GM19395 (cell line): ENCODE data around the gene LATS2.
"Not testable (repeated sequence)": the region's sequence is repeated elsewhere in the genome, so short reads cannot be mapped to it uniquely, and the experiment has no call there.

Source experiments
- ATAC-seq: cut with Tn5 transposase; IDR thresholded peaks from one replicate; pipeline ENCODE4 v1.9.1; 2021; ENCODE audit warnings: mild to moderate bottlenecking, moderate library complexity; ENCODE audit not compliant: unreplicated experiment

Gene LATS2

DNA sequence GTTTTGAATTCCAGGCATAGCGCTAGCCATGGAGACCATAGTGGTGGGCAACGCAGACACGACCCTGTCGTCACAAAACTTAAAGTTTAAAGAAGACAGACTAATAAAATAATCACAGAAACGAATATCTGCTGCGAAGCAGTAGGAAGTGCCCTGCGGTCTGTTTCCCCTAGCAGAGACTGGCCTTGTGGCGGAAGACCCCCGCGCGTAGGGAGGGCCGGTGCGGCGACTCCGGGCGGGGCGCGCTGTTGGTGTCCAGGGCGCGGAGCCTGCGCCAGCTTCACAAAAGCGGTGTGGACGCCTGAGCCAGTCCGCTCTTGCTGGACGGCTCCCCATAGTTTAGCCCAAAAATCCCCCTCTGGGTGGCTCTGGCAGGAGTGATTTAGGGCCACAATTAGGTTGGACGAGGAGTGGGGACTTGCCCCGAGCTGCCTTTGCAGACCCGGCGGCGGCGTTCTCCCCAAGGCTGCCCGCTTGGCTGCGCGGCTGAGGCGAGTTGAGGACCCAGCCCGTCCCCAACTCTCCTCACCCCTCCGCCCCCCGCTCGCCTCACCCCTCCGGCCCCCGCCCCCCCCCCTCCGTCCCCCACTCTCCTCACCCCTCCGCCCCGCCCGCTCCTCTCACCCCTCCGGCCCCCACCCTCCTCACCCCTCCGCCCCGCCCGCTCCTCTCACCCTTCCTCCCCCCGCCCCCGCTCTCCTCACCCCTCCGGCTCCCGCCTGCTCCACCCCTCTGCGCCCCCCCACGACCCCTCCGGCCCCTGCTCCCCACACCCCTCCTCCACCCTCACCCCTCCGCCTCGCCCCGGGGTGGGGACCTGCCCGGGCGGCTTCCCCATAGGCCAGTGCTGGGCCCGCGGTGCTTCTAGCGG is 14.2 kb upstream of the LATS2 start:
- ATAC-seq, result no peak

DNA sequence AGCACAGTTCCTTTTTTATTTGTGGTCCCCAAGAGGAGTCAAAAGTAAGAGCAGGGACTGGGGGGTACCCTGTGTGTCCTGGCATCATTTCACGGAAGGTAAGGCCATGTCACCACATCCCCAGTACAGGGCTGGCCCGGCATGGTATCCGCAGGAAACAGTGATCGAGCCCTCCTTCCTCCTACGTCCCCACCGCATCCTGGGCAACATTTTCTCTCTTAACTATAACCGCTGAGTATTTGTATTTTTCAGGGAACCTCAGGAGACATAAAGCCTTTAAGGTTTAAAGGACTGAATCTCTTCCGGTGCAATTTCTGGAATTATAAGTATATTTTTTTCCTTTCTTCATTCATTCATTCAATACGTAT is 13.6 kb upstream of the LATS2 start:
- ATAC-seq, result no peak

GRCh38 chr13:21074546-21074945 is 13.2 kb upstream of the LATS2 start:
- ATAC-seq, result no peak

- ATAC-seq, result no peak
Measured at GRCh38 chr13:21071924-21072323, 10.5 kb upstream of the LATS2 start.

DNA sequence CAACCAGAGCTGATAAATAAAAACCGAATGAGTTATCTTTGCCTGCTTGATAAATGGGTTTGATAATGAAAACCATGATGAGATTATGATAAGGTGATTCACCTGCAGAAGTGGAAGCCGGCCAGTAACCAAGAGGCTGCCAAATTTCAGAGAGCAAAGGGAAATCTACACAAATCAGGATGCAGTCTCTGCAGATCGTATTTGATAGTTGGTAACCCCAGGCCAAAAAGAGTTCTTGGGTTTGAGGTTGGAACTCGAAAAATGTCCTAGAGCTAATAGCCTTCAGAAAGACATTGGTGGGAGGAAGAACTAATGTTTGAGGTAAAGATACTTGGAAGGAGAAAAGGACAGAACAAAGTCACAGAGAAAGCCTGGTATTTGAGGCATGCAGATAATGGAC is 9.6 kb upstream of the LATS2 start:
- no peak for ATAC-seq

GRCh38 chr13:21069561-21070004 is 8.2 kb upstream of the LATS2 start:
- no peak for ATAC-seq

GRCh38 chr13:21067848-21068247 is 6.5 kb upstream of the LATS2 start:
- ATAC-seq, result no peak

DNA sequence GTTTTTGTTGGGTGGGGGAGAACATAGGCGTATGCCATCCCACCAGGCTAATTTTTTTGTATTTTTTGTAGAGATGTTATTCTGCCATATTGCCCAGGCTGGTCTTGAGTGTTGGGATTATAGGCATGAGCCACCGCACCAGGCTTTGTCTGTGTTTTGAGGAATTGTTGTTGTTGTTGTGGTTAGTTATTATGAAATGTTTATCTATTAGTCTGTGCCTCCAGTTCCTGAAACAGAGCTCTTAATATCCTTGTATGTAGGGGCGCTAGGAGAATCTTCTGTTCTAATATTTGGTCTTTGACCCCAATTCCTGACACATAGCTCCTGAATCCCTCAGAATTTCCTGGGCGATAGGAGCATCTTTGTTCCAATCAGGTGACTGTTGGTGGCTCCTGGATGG is 5.6 kb upstream of the LATS2 start:
- ATAC-seq, result no peak

GRCh38 chr13:21065686-21066085 is 4.3 kb upstream of the LATS2 start:
- ATAC-seq, result no peak

GRCh38 chr13:21063031-21063430 is 1.6 kb upstream of the LATS2 start:
- ATAC-seq, result no peak

DNA sequence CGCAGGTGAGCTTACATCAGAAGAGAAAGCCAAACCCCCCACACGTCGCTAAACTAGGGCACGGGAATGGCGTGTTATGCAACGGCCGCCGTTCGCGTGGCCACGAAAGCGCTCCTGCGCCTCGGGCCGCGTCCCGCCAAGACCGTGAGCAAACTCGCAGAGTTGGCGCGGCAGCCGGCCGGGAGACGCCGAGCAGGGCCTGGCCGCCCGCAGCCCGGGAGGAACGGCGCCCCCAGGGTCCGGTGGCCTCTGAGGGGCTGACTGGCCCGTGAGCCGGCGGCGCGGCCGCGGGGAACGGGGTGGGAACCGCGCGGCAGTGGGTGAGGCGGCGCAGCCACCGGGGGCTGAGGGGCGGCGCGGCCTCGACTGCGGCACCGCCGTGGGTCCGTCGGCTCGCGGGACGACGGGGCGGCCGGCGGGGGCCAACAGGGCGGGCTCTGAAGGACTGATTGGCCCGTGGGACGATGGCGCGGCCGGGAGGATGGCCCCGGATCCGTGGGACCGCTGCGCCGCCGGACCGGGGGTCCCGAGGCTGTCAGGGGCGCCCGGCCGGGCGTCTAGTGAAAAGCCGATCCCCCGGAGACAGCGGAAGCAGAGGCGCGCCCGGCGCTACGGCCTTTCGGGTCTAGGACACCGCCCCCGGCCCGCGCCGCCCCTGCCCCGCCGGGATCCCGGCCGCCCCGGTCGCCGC is 903 bp downstream of the LATS2 start:
- ATAC-seq, result peak; percentile 24

DNA sequence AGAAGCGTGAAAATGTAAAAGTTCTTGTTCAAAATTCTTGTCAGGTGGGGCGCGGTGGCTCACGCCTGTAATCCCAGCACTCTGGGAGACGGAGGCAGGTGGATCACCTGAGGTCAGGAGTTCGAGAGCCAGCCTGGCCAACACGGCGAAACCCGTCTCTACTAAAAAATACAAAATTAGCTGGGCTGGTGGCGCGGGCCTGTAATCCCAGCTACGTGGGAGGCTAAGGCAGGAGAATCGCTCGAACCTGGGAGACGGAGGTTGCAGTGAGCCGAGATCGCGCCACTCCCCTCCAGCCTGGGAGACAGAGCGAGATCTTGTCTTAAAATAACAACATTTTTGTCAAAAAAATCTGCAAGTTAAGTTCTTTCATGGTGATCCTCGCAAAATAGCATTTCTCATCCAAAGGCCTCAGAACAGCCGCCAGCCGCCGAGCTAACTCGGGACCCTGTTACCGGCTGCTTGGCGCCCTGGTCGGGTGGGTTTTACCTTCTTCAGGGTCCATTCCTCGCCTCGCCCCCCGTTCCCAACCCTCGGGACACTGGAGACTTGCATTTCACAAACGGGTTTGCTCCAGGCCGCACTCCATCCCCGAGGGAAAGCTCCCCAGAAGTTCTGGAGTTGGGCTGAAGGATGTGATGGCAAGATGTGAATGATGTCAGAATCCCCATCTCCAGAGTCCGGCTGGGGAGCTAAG is 1.6 kb downstream of the LATS2 start:
- ATAC-seq, result no peak

DNA sequence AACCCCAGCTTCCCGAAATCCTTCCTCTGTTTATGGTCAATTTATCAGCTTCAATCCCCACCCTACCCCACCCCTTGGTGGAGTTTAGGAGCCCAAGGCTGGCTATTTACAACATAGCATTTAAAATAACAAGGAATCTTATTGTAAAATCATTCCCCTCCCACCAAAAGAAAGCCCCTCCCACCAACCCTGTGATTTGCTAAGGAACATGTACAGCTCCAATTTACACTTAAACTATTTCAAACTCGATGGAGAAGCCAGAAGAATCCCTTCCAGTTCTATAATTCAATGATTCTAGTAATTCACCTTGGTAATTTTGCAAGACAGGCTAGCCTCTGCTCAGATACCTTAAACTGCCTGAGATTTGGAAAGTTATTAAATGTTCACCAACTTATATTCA is 3.0 kb downstream of the LATS2 start:
- no peak for ATAC-seq

DNA sequence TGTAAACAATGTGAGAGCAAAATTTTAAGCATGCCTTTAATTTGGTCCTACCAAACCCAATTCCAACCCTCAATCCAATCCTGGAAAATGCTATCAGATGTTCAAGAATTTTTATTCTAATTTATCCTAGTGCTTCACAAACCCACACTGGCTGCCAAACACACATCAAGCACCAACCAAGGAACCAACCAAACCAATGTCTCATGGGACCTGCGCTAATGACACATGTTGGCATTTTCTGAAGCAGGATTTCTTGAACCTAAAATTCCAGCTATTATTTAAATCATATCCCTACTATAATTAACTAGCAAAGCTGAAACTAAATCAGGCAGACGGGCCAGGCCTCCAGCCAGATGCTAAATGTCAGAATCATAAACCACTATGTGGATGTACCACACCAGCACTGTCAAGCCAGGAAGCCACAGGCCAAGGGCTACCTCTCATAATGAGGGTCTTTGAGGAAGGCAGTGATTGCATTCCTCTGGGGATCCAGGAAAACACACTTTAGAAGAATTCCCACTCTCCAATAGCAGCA is 5.8 kb downstream of the LATS2 start:
- ATAC-seq, result no peak

DNA sequence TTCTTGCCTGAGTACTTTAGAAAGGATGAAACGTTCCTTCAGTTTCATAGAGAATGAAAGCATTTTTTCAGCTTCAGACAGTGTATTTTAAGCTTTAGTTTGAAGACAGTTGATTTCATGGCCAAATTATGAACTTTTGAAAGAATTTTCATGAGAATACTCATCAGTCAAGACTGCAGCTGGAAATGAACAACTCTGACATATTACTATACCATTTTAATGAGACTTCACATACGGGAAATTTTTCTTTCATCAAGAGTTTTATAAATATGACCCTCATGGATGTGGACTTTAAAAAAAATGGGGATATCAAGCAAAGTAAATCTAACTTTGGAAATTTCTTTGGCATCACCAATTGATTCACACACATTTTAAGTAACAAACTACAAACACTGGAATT is 6.4 kb downstream of the LATS2 start:
- ATAC-seq, result no peak

- no peak for ATAC-seq
Measured at GRCh38 chr13:21054313-21054712, 7.1 kb downstream of the LATS2 start.

DNA sequence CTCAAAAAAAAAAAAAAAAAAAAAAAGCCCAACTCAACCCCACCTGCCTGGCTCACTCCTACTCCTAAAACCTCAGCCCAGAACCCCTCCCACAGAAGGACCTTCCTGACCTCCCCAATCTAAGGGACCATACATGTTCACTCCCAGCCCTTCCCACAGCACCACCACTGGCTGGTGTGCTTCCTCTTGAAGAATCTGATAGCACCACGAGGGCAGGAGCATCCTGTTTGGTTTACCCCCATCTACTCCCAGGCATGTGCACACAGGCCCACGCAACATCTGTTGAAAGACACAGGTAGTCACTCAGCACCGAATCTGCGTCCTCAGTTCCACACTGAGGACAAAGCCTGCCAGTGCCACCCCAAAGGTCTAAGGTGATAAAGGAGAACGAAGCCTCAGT is 8.2 kb downstream of the LATS2 start:
- ATAC-seq, result no peak

GRCh38 chr13:21051675-21052074 is 9.7 kb downstream of the LATS2 start:
- no peak for ATAC-seq

DNA sequence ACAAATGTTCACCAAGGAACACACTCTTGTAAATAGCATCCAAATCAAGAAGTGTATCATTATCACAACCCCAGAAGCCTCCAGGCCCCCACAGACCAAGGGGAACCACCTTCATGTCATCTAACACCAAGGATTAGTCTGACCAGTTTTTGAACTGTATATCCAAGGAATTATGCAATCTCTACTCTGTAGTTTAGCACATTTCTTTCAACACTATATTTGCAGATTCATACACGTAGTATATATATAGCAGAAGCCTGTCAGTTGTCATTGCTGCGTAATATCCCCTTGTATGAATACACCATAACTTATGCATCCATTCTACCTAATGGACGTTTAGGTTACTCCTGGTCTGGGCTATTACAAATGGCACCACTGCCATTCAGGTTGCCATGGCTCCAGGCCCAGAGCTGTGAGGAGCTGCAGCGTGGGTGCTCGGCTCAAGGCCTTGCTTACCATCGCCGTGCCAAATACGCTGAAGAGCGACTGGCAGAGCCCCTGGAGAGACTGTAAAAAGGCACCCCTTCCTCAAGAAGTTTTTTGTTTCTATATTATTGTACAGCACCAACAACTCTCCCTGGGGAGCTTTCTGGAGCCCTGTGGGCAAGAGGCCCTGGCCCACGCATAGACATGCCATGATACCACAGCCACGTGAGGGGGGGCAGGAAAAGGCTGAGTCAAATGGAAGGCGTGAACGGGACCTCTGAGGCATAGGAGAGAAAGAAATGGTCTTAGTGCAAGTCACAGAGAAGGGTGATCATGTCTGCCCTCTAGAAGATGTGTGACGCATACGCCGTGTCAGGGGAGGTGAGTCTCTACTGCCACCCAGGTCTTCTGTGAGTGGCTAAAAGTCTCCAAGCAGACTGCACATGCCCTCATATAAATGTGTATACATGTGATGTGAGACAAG is 10.8 kb downstream of the LATS2 start:
- no peak for ATAC-seq

- not testable (repeated sequence) for ATAC-seq
Measured at GRCh38 chr13:21049731-21050130, 11.7 kb downstream of the LATS2 start.
